Esophagus squamous epithelium (tissue), 5 donors: Measurements from ENCODE around the gene RAET1G. TPM values are rescaled to one million over a fixed set of nuclear protein-coding genes. Genes with fewer than 3 reads are reported as not detected.
A peak's percentile ranks its signal among the peaks of the same experiment; 100 is the strongest.

ENCODE experiments used
- DNase-seq: peaks from one replicate; lab custom pipeline; 2025; lab: John Stamatoyannopoulos, UW
- H3K27ac ChIP-seq, 4 donors: fragments of 200-600 bp; sonication (generic); one replicate each; pipeline ENCODE4 v1.5.1; 2016 to 2019; ENCODE audit warnings: mild to moderate bottlenecking in 1 of 4
- H3K27me3 ChIP-seq, 4 donors: fragments of 200-600 bp; sonication (generic); 1 replicate in 3 of 4; 2 replicates in 1 of 4; pipeline versions ENCODE4 v1.5.1 to v1.6.0; 2017 to 2021; ENCODE audit warnings: antibody characterized with exemption in 1 of 4
- H3K36me3 ChIP-seq, 3 donors: fragments of 200-600 bp; sonication (generic); one replicate each; pipeline ENCODE4 v1.5.1; 2016 to 2019
- H3K4me1 ChIP-seq, 3 donors: fragments of 200-600 bp; sonication (generic); one replicate each; pipeline ENCODE4 v1.5.1; 2017 to 2019
- H3K4me3 ChIP-seq, 4 donors: fragments of 200-600 bp; sonication (generic); 1 replicate in 3 of 4; 2 replicates in 1 of 4; pipeline ENCODE4 v1.5.1; 2016 to 2019; ENCODE audit warnings: mild to moderate bottlenecking in 2 of 4, moderate library complexity in 1 of 4
- H3K9me3 ChIP-seq, 3 donors: fragments of 200-600 bp; sonication (generic); one replicate each; pipeline ENCODE4 v1.5.1; 2016 to 2019
- POLR2A ChIP-seq, 4 donors: fragments of 450-650 bp; IDR thresholded peaks; one replicate each; pipeline ENCODE4 v1.6.1; 2017; ENCODE audit warnings: antibody characterized with exemption in 4 of 4, mild to moderate bottlenecking in 4 of 4, moderate library complexity in 3 of 4
- WGBS, 2 donors: methylation state at CpG; one replicate each; pipeline ENCODE4 v1.1.5; 2018; 5-methylcytosine and 5-hydroxymethylcytosine counted together
- intact Hi-C: fragments of 100-400 bp; cut with DNase I; formaldehyde crosslinking; loops from one replicate; pipeline ENCODE4 v1.15.0; 2022
- total RNA-seq, 4 donors: library from RNA; depleted of rRNA; stranded (reverse); fragments of >200 nt; gene quantifications; one replicate each; pipeline ENCODE4 v1.1.0, GENCODE V29; 2016
- TF ChIP-seq, protein P1 (sequence below), 6 experiments: fragments of 450-650 bp in 4 of 6; fragments of 200-600 bp in 2 of 6; sonication (generic) in 2 of 6; IDR thresholded peaks; one replicate each; pipeline ENCODE4 v1.5.1; 2016 to 2019; ENCODE audit warnings: antibody characterized with exemption in 6 of 6, mild to moderate bottlenecking in 4 of 6, moderate library complexity in 4 of 6
- donor health status: DM: yes; HTN: yes; CAD: no.

RAET1G gene
- total RNA-seq, 4 donors from 2014 or later = 9.0 to 26.8 (median 13.5) TPM

DNA sequence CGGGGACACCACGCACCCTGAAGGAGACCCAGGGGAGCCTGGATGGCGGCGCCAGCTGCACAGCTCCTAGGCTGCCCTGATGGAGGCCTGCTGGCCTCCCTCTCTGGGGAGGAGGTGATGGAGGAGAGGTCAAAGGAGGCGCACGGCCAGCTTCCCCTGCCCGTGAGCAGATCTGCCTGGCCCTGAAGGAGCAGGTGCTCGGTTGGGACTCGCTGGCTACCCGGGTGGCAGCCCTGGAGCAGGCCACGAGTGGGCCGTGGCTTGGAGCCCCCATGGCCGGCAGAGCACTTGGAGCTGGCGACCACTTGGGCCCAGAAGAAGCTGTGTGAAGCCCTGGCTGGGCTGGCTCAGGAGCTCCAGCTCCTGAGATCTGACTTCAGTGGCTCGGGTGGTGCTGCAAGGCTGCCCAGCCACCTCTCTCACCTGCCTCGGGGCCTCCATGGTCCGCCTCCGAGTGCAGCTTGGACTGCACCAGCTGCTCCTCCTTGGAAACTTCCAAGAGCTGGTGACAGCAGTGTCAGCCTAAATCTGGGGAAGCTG, 17.5 kb downstream of the RAET1G start:
- Histone ChIP-seq H3K9me3 (peaks cover 0 to 12% (median 7%) of the 10 kb centered on the region in 3 donors), H3K4me3 (no peak overlapping the region), H3K27ac (no peak overlapping the region), H3K4me1 (peaks cover 7 to 28% (median 8%) of the 10 kb centered on the region in 3 donors), H3K36me3 (no peaks in the 10 kb centered on the region), H3K27me3 (no peaks in the 10 kb centered on the region)
- no peak for TF ChIP-seq POLR2A (IDR thresholded peaks at IDR 0.05)
- TF ChIP-seq, protein P1, sequence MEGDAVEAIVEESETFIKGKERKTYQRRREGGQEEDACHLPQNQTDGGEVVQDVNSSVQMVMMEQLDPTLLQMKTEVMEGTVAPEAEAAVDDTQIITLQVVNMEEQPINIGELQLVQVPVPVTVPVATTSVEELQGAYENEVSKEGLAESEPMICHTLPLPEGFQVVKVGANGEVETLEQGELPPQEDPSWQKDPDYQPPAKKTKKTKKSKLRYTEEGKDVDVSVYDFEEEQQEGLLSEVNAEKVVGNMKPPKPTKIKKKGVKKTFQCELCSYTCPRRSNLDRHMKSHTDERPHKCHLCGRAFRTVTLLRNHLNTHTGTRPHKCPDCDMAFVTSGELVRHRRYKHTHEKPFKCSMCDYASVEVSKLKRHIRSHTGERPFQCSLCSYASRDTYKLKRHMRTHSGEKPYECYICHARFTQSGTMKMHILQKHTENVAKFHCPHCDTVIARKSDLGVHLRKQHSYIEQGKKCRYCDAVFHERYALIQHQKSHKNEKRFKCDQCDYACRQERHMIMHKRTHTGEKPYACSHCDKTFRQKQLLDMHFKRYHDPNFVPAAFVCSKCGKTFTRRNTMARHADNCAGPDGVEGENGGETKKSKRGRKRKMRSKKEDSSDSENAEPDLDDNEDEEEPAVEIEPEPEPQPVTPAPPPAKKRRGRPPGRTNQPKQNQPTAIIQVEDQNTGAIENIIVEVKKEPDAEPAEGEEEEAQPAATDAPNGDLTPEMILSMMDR (IDR thresholded peaks at IDR 0.05) = no peak
- intact Hi-C loops = no loop called here
- 90% methylated on average over 4 of the region's 18 CpGs; no CpG with 5 or more reads in 1 of the 2 donors for WGBS, 2 donors
- DNase-seq = no peak

DNA sequence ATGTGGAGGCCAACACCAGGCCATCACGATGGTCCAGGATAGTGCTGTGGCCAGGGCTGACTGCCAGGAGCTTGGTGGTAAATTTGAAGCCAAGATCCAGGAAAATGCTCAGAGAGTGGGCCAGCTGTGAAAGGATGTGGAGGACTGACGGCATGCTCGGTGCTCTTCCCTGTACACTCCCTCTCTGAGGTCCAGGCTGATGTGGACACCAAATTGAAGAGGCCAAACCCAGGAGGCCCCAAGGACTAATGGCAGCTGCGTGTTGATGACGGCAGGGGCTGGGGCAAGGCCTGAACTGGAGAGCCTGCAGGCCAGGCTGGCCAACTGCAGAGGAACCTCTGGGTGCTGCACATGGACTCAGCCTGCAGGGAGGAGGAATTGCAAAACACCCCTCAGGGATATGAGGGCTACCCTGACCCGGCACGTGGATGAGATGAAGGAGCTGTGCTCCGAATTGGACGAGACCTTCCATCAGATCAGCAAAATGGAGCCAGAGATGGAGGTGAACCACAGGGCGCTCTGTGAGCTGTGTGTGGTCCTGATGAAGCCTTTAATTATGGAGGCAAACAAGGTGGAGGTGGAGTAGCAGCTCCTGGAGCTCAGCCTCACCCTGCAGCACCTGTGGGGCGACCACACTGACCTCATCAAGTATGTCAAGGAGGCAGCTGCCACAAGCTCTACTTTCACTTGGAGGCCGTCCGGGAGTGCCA, 18.1 kb downstream of the RAET1G start:
- no peak overlapping the region for H3K4me3 ChIP-seq
- H3K36me3 ChIP-seq = no peaks in the 10 kb centered on the region
- intact Hi-C loops = no loop called here
- 90 to 91% methylated on average over 8 to 9 of the region's 13 CpGs for WGBS, 2 donors
- peaks cover 0 to 12% (median 7%) of the 10 kb centered on the region in 3 donors for H3K9me3 ChIP-seq
- H3K4me1 ChIP-seq = peaks cover 12 to 34% (median 13%) of the 10 kb centered on the region in 3 donors
- H3K27ac ChIP-seq = no peak overlapping the region
- no peak for TF ChIP-seq POLR2A (IDR thresholded peaks at IDR 0.05)
- TF ChIP-seq, protein P1 (IDR thresholded peaks at IDR 0.05) = no peak
- DNase-seq = no peak
- no peaks in the 10 kb centered on the region for H3K27me3 ChIP-seq

DNA sequence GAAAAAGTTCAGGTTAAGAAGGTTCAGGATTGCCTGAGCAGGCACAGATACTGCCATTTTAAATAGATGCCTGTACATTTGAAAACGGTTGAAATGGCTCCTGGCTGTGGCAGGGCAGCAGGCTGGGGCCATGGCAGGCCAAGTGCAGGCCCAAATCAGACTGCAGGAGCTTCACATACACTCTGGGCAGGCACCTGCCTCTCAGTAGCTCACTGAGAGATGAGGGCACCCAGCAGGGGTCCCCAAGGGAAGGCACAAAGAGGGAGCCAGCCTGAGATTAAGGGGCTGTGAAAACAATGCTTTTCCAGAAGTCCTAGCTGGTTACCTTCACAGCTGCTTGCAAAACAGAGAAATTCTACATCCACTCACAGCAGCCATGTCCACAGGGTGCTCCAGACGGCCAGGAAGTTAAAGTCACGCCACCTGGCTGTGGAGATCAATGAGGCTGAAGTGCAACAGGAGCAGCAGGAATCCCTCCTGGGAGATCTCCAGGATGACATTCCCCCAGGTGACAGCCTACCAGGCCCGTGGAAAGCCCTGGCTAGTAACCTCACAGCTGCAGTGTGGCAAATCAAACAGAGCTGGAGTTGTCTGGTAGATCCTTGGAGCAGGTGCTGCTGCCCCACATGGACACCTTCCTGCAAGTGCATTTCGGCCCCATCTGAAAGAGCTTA, 18.8 kb downstream of the RAET1G start:
- no peak overlapping the region for H3K4me3 ChIP-seq
- H3K4me1 ChIP-seq = peaks cover 15 to 42% (median 18%) of the 10 kb centered on the region in 3 donors
- WGBS, 2 donors = 59 to 81% methylated on average over 1 to 2 of the region's 5 CpGs
- TF ChIP-seq, protein P1 (IDR thresholded peaks at IDR 0.05) = no peak
- TF ChIP-seq POLR2A (IDR thresholded peaks at IDR 0.05) = no peak
- H3K27me3 ChIP-seq = no peaks in the 10 kb centered on the region
- H3K9me3 ChIP-seq = peaks cover 0 to 12% (median 7%) of the 10 kb centered on the region in 3 donors
- DNase-seq = no peak
- intact Hi-C loops = no loop called here
- H3K36me3 ChIP-seq = no peaks in the 10 kb centered on the region
- H3K27ac ChIP-seq = no peak overlapping the region

DNA sequence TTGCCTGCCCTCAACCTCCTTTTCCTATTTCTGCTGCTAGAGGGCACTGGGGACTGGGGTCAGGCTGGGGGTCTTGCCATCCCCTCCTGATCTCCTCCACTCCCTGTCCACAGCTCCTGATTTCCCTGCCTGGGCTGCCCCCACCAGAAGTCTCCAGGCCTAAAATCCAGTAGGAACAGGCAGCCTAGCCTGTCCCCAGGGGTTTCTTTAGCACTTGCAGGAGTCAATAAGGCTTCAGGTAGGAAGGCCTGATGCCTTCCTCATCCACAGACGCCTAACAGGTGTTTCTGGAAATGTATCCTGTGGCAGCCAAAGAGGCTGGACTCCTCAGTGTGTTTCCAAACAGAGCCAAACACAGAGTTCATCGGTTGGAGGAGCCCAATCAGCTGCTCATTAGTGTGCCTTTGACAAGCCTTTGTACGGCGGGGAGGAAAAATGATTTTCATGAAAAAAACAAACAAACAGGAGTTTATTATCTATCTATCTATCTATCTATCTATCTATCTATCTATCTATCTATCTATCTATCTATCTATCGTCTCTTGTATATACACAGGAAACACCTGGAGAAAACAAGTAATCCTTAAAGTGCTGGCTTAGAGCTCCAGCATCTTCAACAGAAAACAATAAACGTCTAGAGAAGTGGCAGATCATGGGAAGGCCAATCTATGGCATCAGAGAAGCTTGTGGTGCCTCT, 21.3 kb downstream of the RAET1G start:
- Histone ChIP-seq H3K4me3 (no peak overlapping the region), H3K36me3 (no peaks in the 10 kb centered on the region), H3K4me1 (peaks cover 34 to 67% (median 40%) of the 10 kb centered on the region in 3 donors), H3K27ac (peak overlapping the region; percentile 84 to 95 (median 90)), H3K9me3 (no peaks in the 10 kb centered on the region), H3K27me3 (no peaks in the 10 kb centered on the region)
- DNase-seq = no peak
- WGBS, 2 donors = 74 to 80% methylated on average over 5 to 6 of the region's 6 CpGs
- TF ChIP-seq POLR2A (IDR thresholded peaks at IDR 0.05) = no peak
- TF ChIP-seq, protein P1 (IDR thresholded peaks at IDR 0.05) = no peak
- intact Hi-C loops = no loop called here
